Tibial artery (tissue), 4 donors: ENCODE results near the gene VIM.
A peak's percentile ranks its signal among the peaks of the same experiment; 100 is the strongest.

Experiments used
- DNase-seq, 2 donors: peaks; one replicate each; pipeline ENCODE4 v3.0.0-alpha.2; 2019
- H3K27ac ChIP-seq, 2 donors: fragments of 200-600 bp; sonication (generic) in 1 of 2; 1 replicate in 1 of 2; 2 replicates in 1 of 2; pipeline ENCODE4 v1.5.1; 2018 to 2019; ENCODE audit warnings: mild to moderate bottlenecking in 1 of 2
- H3K27me3 ChIP-seq, 2 donors: fragments of 200-600 bp; sonication (generic) in 1 of 2; one replicate each; pipeline versions ENCODE4 v1.5.1 to v1.6.0; 2016 to 2019
- H3K36me3 ChIP-seq, 3 donors: fragments of 200-600 bp; sonication (generic) in 2 of 3; one replicate each; pipeline ENCODE4 v1.5.1; 2016 to 2019; ENCODE audit warnings: mild to moderate bottlenecking in 2 of 3
- H3K4me1 ChIP-seq, 4 donors: fragments of 200-600 bp; sonication (generic) in 2 of 4; 1 replicate in 3 of 4; 2 replicates in 1 of 4; pipeline ENCODE4 v1.5.1; 2016 to 2019
- H3K4me3 ChIP-seq, 2 donors: fragments of 200-600 bp; sonication (generic) in 1 of 2; 1 replicate in 1 of 2; 2 replicates in 1 of 2; pipeline ENCODE4 v1.5.1; 2018 to 2019; ENCODE audit warnings: mild to moderate bottlenecking in 2 of 2
- H3K9me3 ChIP-seq, 3 donors: fragments of 200-600 bp; sonication (generic) in 1 of 3; one replicate each; pipeline ENCODE4 v1.5.1; 2016 to 2019
- intact Hi-C: fragments of 100-400 bp; cut with DNase I; formaldehyde crosslinking; loops from one replicate; pipeline ENCODE4 v1.15.0; 2023; ENCODE audit warnings: low total_unique reads
- TF ChIP-seq, protein P1 (sequence below), 2 experiments: fragments of 200-600 bp in 1 of 2; fragments of 450-650 bp in 1 of 2; IDR thresholded peaks; one replicate each; pipeline ENCODE4 v1.5.1; 2017 to 2019; ENCODE audit warnings: antibody characterized with exemption in 2 of 2, mild to moderate bottlenecking in 1 of 2, moderate library complexity in 1 of 2

VIM gene

DNA sequence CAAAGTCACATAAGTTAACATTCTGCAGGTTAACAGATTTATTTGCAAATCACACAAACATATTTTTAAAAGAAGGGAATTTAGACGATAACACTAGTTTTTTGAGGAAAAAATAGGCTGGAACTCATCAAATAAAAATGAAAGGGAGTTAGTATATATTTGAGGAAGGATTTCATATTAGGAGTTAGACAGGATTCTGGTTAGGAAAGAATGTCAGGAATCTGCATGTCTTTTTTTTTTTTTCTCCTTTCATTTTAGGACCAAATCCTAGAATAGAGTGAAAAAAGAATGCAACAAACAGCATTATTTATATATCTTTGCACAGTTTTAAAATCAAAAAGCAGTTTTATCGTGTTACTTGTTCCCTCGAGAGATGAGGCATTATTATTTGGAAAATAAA, 17.7 kb upstream of the VIM start:
- H3K4me1 ChIP-seq, result peaks cover 0 to 79% (median 24%) of the 10 kb centered on the region in 4 donors
- peak overlapping the region; percentile 60 to 67 for H3K27ac ChIP-seq
- H3K36me3 ChIP-seq, result no peaks in the 10 kb centered on the region
- no peaks in the 10 kb centered on the region for H3K27me3 ChIP-seq
- no peak for DNase-seq
- TF ChIP-seq, protein P1, sequence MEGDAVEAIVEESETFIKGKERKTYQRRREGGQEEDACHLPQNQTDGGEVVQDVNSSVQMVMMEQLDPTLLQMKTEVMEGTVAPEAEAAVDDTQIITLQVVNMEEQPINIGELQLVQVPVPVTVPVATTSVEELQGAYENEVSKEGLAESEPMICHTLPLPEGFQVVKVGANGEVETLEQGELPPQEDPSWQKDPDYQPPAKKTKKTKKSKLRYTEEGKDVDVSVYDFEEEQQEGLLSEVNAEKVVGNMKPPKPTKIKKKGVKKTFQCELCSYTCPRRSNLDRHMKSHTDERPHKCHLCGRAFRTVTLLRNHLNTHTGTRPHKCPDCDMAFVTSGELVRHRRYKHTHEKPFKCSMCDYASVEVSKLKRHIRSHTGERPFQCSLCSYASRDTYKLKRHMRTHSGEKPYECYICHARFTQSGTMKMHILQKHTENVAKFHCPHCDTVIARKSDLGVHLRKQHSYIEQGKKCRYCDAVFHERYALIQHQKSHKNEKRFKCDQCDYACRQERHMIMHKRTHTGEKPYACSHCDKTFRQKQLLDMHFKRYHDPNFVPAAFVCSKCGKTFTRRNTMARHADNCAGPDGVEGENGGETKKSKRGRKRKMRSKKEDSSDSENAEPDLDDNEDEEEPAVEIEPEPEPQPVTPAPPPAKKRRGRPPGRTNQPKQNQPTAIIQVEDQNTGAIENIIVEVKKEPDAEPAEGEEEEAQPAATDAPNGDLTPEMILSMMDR (IDR thresholded peaks at IDR 0.05), result no peak
- peak overlapping the region in 1 of 2 donors; percentile 25 for H3K4me3 ChIP-seq
- no peaks in the 10 kb centered on the region for H3K9me3 ChIP-seq
- intact Hi-C loops, result no loop called here

DNA sequence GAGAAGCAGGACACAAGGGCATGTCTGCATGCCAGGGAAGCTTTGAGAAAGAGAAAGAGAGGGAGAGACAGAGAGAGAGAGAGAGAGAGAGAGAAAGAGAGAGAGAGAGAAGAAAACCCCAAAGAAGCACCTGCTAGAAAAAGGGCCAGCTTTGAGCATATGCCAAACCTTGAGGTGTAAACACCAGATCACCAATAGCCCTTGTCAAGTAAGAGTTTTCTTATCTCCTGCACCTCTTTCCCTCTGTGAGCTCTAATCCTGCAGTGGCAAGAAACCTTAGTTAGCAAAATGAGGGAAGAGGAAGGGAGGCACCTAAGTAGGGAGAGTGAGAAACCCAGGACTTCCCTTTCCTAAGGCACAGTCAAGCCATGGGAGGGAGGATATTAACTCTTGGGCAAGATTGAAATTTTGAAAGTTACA, 15.2 kb upstream of the VIM start:
- Histone ChIP-seq H3K27ac (peak overlapping the region; percentile 83 to 91), H3K4me3 (no peak overlapping the region), H3K4me1 (peaks cover 0 to 94% (median 42%) of the 10 kb centered on the region in 4 donors), H3K27me3 (no peaks in the 10 kb centered on the region), H3K9me3 (no peaks in the 10 kb centered on the region), H3K36me3 (no peaks in the 10 kb centered on the region)
- intact Hi-C loops, result no loop called here
- TF ChIP-seq, protein P1 (IDR thresholded peaks at IDR 0.05), result no peak
- DNase-seq, result no peak

- Histone ChIP-seq H3K36me3 (no peaks in the 10 kb centered on the region), H3K27me3 (no peaks in the 10 kb centered on the region), H3K9me3 (no peaks in the 10 kb centered on the region), H3K27ac (peak overlapping the region; percentile 83 to 91), H3K4me1 (peaks cover 0 to 85% (median 42%) of the 10 kb centered on the region in 4 donors), H3K4me3 (no peak overlapping the region)
- TF ChIP-seq, protein P1 (IDR thresholded peaks at IDR 0.05), result no peak
- no peak for DNase-seq
- intact Hi-C loops, result no loop called here
Observed at GRCh38 chr10:17213646-17214349, 14.2 kb upstream of the VIM start.

DNA sequence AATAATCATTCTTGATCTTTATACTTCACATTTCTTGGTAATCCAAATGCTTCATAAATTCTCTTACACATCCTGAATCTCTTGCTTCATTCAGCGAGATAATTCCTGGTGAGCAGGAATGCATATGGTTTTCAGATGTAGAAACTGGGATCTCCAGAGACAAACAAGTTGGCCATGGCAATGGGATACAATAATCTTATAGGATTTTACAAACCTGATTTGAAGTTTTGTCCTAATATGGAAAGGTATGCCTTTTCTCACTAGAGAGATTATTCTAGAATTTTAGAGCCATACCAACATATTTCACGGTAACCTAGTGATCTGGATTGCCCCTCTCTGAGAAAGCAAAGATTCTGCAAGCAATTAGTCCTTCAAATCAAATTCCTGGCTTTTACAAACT, 13.5 kb upstream of the VIM start:
- TF ChIP-seq, protein P1 (IDR thresholded peaks at IDR 0.05), result no peak
- Histone ChIP-seq H3K4me1 (peaks cover 0 to 78% (median 42%) of the 10 kb centered on the region in 4 donors), H3K9me3 (no peaks in the 10 kb centered on the region), H3K4me3 (peak overlapping the region; percentile 11 to 12), H3K36me3 (no peaks in the 10 kb centered on the region), H3K27me3 (no peaks in the 10 kb centered on the region), H3K27ac (peak overlapping the region; percentile 83 to 91)
- intact Hi-C loops, result no loop called here
- DNase-seq, result no peak

- Histone ChIP-seq H3K27ac (peak overlapping the region; percentile 83 to 91), H3K27me3 (no peaks in the 10 kb centered on the region), H3K36me3 (no peaks in the 10 kb centered on the region), H3K9me3 (no peaks in the 10 kb centered on the region), H3K4me3 (peak overlapping the region; percentile 11 to 12), H3K4me1 (peaks cover 0 to 76% (median 42%) of the 10 kb centered on the region in 4 donors)
- TF ChIP-seq, protein P1 (IDR thresholded peaks at IDR 0.05), result no peak
- intact Hi-C loops, result no loop called here
- no peak for DNase-seq
Observed at GRCh38 chr10:17214971-17215781, 12.9 kb upstream of the VIM start.
